HL-60 (cell line): Measurements from ENCODE around the gene ASB7.
"Not testable (repeated sequence)": the region's sequence is repeated elsewhere in the genome, so short reads cannot be mapped to it uniquely, and the experiment has no call there.

Experiments used
- DNase-seq, 2 experiments: peaks; one replicate each; pipeline ENCODE4 v3.0.0-alpha.2; 2010 to 2020; ENCODE audit warnings: low read depth in 1 of 2, low spot score in 1 of 2
- H3K27ac ChIP-seq: fragments of 250-450 bp; sonication (Bioruptor Pico); replicated peaks from 2 replicates; pipeline ENCODE4 v1.5.1; 2020; ENCODE audit warnings: mild to moderate bottlenecking, moderate library complexity
- H3K27me3 ChIP-seq: fragments of 250-450 bp; sonication (Bioruptor Pico); 2 replicates; pipeline ENCODE4 v1.5.1; 2021; ENCODE audit warnings: mild to moderate bottlenecking, moderate library complexity; ENCODE audit not compliant: insufficient read depth, poor library complexity, severe bottlenecking
- H3K4me3 ChIP-seq: replicated peaks from 2 replicates; pipeline ENCODE4 v1.5.1; 2011; ENCODE audit warnings: mild to moderate bottlenecking, control low read depth, low read length; ENCODE audit not compliant: insufficient read depth
- CTCF ChIP-seq: IDR thresholded peaks from one replicate; pipeline ENCODE4 v1.5.1; 2011; ENCODE audit warnings: low read length, control low read depth, inconsistent platforms; ENCODE audit not compliant: insufficient read depth
- GABPA ChIP-seq: IDR thresholded peaks from 2 replicates; pipeline ENCODE4 v1.6.1; 2012; ENCODE audit warnings: low read depth
- POLR2AphosphoS5 ChIP-seq: IDR thresholded peaks from 2 replicates; pipeline ENCODE4 v1.6.1; 2012; ENCODE audit warnings: low read depth
- REST ChIP-seq: IDR thresholded peaks from 2 replicates; pipeline ENCODE4 v1.6.1; 2012; ENCODE audit warnings: low read depth; ENCODE audit not compliant: insufficient replicate concordance
- SPI1 ChIP-seq: IDR thresholded peaks from 2 replicates; pipeline ENCODE4 v1.6.1; 2012; ENCODE audit warnings: low read depth, mild to moderate bottlenecking, borderline replicate concordance

The ASB7 gene

GRCh38 chr15:100671858-100672543 is 69.6 kb downstream of the ASB7 start:
- DNase-seq, result no peak
- no peak overlapping the region for H3K4me3 ChIP-seq
- TF ChIP-seq POLR2AphosphoS5, result no peak
- peak; percentile 16 for TF ChIP-seq CTCF
- no peak overlapping the region for H3K27ac ChIP-seq
- H3K27me3 ChIP-seq, result no peaks in the 10 kb centered on the region

GRCh38 chr15:100672959-100673358 is 70.6 kb downstream of the ASB7 start:
- DNase-seq, result no peak
- H3K27me3 ChIP-seq, result no peaks in the 10 kb centered on the region
- no peak overlapping the region for H3K4me3 ChIP-seq
- no peak overlapping the region for H3K27ac ChIP-seq
- TF ChIP-seq POLR2AphosphoS5, result no peak
- TF ChIP-seq REST, result no peak
- TF ChIP-seq GABPA, result no peak
- TF ChIP-seq SPI1, result no peak
- no peak for TF ChIP-seq CTCF

GRCh38 chr15:100679151-100679550 is 76.8 kb downstream of the ASB7 start:
- H3K4me3 ChIP-seq, H3K27me3 ChIP-seq, H3K27ac ChIP-seq, DNase-seq: not testable (repeated sequence)

- no peak overlapping the region for H3K4me3 ChIP-seq
- no peak for DNase-seq
- TF ChIP-seq REST (no peak), GABPA (no peak), SPI1 (no peak), POLR2AphosphoS5 (no peak)
- H3K27me3 ChIP-seq, result no peaks in the 10 kb centered on the region
- no peak overlapping the region for H3K27ac ChIP-seq
Observed at GRCh38 chr15:100680726-100681125, 78.3 kb downstream of the ASB7 start.

GRCh38 chr15:100681335-100681746 is 79.0 kb downstream of the ASB7 start:
- no peak for TF ChIP-seq POLR2AphosphoS5
- no peak for TF ChIP-seq CTCF
- no peak for TF ChIP-seq REST
- no peak for TF ChIP-seq SPI1
- no peak for TF ChIP-seq GABPA
- no peak overlapping the region for H3K27ac ChIP-seq
- DNase-seq, result no peak
- no peaks in the 10 kb centered on the region for H3K27me3 ChIP-seq
- no peak overlapping the region for H3K4me3 ChIP-seq
